HepG2 (cell line): Measurements from ENCODE around the gene CPEB3. TPM values are rescaled to one million over a fixed set of nuclear protein-coding genes. Genes with fewer than 3 reads are reported as not detected.

Source experiments
- BRD4 ChIP-seq: sonication (generic); formaldehyde crosslinking; IDR thresholded peaks from 2 replicates; pipeline ENCODE4 v1.4.0; 2020; ENCODE audit warnings: missing genetic modification reagents
- CBFB ChIP-seq: sonication (generic); formaldehyde crosslinking; IDR thresholded peaks from 2 replicates; pipeline ENCODE4 v1.4.0; 2020; ENCODE audit warnings: missing genetic modification reagents
- ELF3 ChIP-seq: IDR thresholded peaks from 2 replicates; pipeline ENCODE4 v1.6.1; 2016; ENCODE audit warnings: missing genetic modification reagents, missing compliant biosample characterization
- ETV5 ChIP-seq: IDR thresholded peaks from 2 replicates; pipeline ENCODE4 v1.6.1; 2018; ENCODE audit warnings: missing biosample characterization, missing genetic modification reagents, inconsistent platforms, borderline replicate concordance
- GFI1 ChIP-seq: sonication (generic); formaldehyde crosslinking; IDR thresholded peaks from 2 replicates; pipeline ENCODE4 v1.5.0; 2020; ENCODE audit warnings: missing genetic modification reagents, mild to moderate bottlenecking, borderline replicate concordance
- HMG20B ChIP-seq: conservative IDR thresholded peaks from 2 replicates; pipeline ENCODE4 v1.6.1; 2016; ENCODE audit warnings: missing genetic modification reagents, missing compliant biosample characterization
- KAT8 ChIP-seq: IDR thresholded peaks from 2 replicates; pipeline ENCODE4 v1.6.1; 2016; ENCODE audit warnings: missing genetic modification reagents, missing compliant biosample characterization
- KDM4B ChIP-seq: sonication (generic); formaldehyde crosslinking; IDR thresholded peaks from 2 replicates; pipeline ENCODE4 v1.4.0; 2020; ENCODE audit warnings: missing genetic modification reagents
- LCORL ChIP-seq, 2 experiments: fragments of 450-650 bp in 1 of 2; sonication (generic) in 1 of 2; formaldehyde crosslinking in 1 of 2; IDR thresholded peaks; 2 replicates each; pipeline versions ENCODE4 v1.5.0 to v1.6.1; 2017 to 2020; ENCODE audit warnings: antibody characterized with exemption in 1 of 2, missing genetic modification reagents in 1 of 2
- MYNN ChIP-seq: sonication (generic); formaldehyde crosslinking; IDR thresholded peaks from 2 replicates; pipeline ENCODE4 v1.4.0; 2020; ENCODE audit warnings: mild to moderate bottlenecking, low read depth, missing genetic modification reagents
- NKX3-1 ChIP-seq: sonication (generic); formaldehyde crosslinking; IDR thresholded peaks from 2 replicates; pipeline ENCODE4 v1.5.0; 2020; ENCODE audit warnings: missing genetic modification reagents
- SMC3 ChIP-seq: IDR thresholded peaks from 2 replicates; pipeline ENCODE4 v1.6.1; 2011; ENCODE audit warnings: low read length, improper control_type of control experiment
- SMYD3 ChIP-seq: sonication (generic); formaldehyde crosslinking; IDR thresholded peaks from 2 replicates; pipeline ENCODE4 v1.8.1; 2023; ENCODE audit warnings: mild to moderate bottlenecking, missing genetic modification reagents
- SRSF9 ChIP-seq: fragments of 200-400 bp; formaldehyde crosslinking; IDR thresholded peaks from 2 replicates; pipeline ENCODE4 v1.6.1; 2018; ENCODE audit warnings: borderline replicate concordance, mild to moderate bottlenecking, low read depth, low read length; ENCODE audit not compliant: insufficient read depth, poor library complexity, severe bottlenecking
- STAT5B ChIP-seq: sonication (generic); formaldehyde crosslinking; IDR thresholded peaks from 2 replicates; pipeline ENCODE4 v1.4.0; 2020; ENCODE audit warnings: missing genetic modification reagents
- ZMYM3 ChIP-seq: sonication (generic); formaldehyde crosslinking; IDR thresholded peaks from 2 replicates; pipeline ENCODE4 v1.5.1; 2020; ENCODE audit warnings: mild to moderate bottlenecking, missing genetic modification reagents
- ZNF10 ChIP-seq: sonication (generic); formaldehyde crosslinking; IDR thresholded peaks from 2 replicates; pipeline ENCODE4 v1.4.0; 2020; ENCODE audit warnings: mild to moderate bottlenecking, low read depth, missing genetic modification reagents, borderline replicate concordance
- ZNF138 ChIP-seq: sonication (generic); formaldehyde crosslinking; IDR thresholded peaks from 2 replicates; pipeline ENCODE4 v1.5.0; 2020; ENCODE audit warnings: mild to moderate bottlenecking, low read depth, missing genetic modification reagents
- ZNF24 ChIP-seq: fragments of 450-650 bp; IDR thresholded peaks from 2 replicates; pipeline ENCODE4 v1.6.1; 2017; ENCODE audit warnings: antibody characterized with exemption, mild to moderate bottlenecking
- ZNF451 ChIP-seq: sonication (generic); formaldehyde crosslinking; IDR thresholded peaks from 2 replicates; pipeline ENCODE4 v1.5.0; 2020; ENCODE audit warnings: mild to moderate bottlenecking, missing genetic modification reagents
- ZNF850 ChIP-seq: sonication (generic); formaldehyde crosslinking; conservative IDR thresholded peaks from 2 replicates; pipeline ENCODE4 v1.9.0; 2021; ENCODE audit warnings: mild to moderate bottlenecking, missing genetic modification reagents
- polyA plus RNA-seq, 8 experiments: library from polyadenylated mRNA; depleted of rRNA in 3 of 8; stranded (reverse) in 7 of 8; unstranded in 1 of 8; fragments of >200 nt; fragmentation: Illumina TruSeq in 4 of 8; extraction: Trizol in 4 of 8; gene quantifications; 2 replicates each; pipeline versions ENCODE4 v1.2.1 to v1.2.3, GENCODE V29; 2011 to 2016; ENCODE audit warnings: low read depth in 4 of 8, missing spikeins in 1 of 8, mixed read lengths in 1 of 8; ENCODE audit not compliant: insufficient read depth in 1 of 8
- total RNA-seq, 5 experiments: library from RNA; depleted of rRNA; stranded (reverse); fragments of >200 nt; fragmentation: Illumina TruSeq; extraction: Trizol; gene quantifications; 2 replicates each; pipeline ENCODE4 v1.2.3, GENCODE V29; 2016; ENCODE audit warnings: low read depth in 1 of 5
- TF ChIP-seq, protein P1 (sequence below), 2 experiments: fragments of 450-650 bp in 1 of 2; sonication (generic) in 1 of 2; formaldehyde crosslinking; IDR thresholded peaks; 2 replicates each; pipeline versions ENCODE4 v1.5.0 to v1.8.0; 2020 to 2022; ENCODE audit warnings: mild to moderate bottlenecking in 1 of 2, missing genetic modification reagents in 1 of 2
- TF ChIP-seq, protein P2 (sequence below): sonication (generic); formaldehyde crosslinking; IDR thresholded peaks from 2 replicates; pipeline ENCODE4 v1.4.0; 2020; ENCODE audit warnings: missing genetic modification reagents; ENCODE audit errors: not compliant biosample characterization
- TF ChIP-seq, protein P3 (sequence below), 2 experiments: sonication (generic) in 1 of 2; formaldehyde crosslinking in 1 of 2; IDR thresholded peaks; 2 replicates each; pipeline versions ENCODE4 v1.4.0 to v1.6.1; 2016 to 2020; ENCODE audit warnings: borderline replicate concordance in 1 of 2, low read depth in 1 of 2, mild to moderate bottlenecking in 1 of 2, missing genetic modification reagents in 1 of 2

Gene CPEB3
- total and polyA plus RNA-seq, 2 of the 13 experiments (the other 11 are each of a cell fraction or from before 2014, with no cell fraction given) = 0.66 to 0.70 TPM

DNA sequence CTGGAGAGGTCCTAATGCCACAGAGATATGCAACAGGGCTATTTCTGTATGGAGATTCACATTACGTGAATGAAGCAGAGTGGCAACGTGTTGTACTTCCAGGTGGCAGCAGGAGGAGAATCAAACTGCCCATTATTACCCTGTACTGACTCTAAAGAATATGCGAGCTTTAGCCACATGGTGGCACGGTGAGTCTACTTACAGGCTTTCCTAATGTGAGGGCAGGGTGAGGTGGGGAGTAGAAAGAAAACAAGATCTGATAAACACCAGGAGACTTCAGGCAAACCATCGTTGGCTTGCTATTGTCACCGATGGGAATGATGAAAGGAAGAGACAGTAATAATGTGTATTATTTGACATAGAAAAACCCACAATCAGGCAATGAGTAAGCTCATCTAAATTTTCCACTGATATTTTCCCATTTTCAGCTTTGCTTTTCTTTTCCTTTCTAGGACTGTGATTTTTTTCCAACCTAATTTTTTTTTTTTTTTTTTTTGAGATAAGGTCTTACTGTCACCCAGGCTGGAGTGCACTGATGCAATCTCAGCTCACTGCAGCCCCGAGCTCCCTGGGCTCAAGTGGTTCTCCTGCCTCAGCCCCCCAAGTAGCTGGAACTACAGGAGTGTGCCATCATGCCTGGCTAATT is 203.0 kb downstream of the CPEB3 start (continued):
- TF ChIP-seq ZNF451 (CRISPR knock-in tag) (no peak), STAT5B (no peak), ETV5 (CRISPR knock-in tag) (no peak), BRD4 (no peak), ZNF850 (no peak), LCORL (IDR thresholded peaks at IDR 0.05) (no peak), LCORL (CRISPR knock-in tag; IDR thresholded peaks at IDR 0.05) (peak; percentile 76), ZMYM3 (CRISPR knock-in tag) (no peak), HMG20B (no peak), MYNN (CRISPR knock-in tag) (no peak), KAT8 (CRISPR knock-in tag) (0 out of 2 replicates have a peak, but pooled peaks have one; percentile 29), ZNF138 (CRISPR knock-in tag) (no peak), GFI1 (0 out of 2 replicates have a peak, but pooled peaks have one; percentile 29), KDM4B (CRISPR knock-in tag) (no peak), ELF3 (CRISPR knock-in tag) (peak; percentile 53), ZNF10 (CRISPR knock-in tag) (no peak), SRSF9 (no peak), ZNF24 (no peak), CBFB (CRISPR knock-in tag) (no peak), NKX3-1 (CRISPR knock-in tag) (no peak), SMYD3 (CRISPR knock-in tag) (no peak), SMC3 (peak; percentile 99)
- TF ChIP-seq, protein P1, sequence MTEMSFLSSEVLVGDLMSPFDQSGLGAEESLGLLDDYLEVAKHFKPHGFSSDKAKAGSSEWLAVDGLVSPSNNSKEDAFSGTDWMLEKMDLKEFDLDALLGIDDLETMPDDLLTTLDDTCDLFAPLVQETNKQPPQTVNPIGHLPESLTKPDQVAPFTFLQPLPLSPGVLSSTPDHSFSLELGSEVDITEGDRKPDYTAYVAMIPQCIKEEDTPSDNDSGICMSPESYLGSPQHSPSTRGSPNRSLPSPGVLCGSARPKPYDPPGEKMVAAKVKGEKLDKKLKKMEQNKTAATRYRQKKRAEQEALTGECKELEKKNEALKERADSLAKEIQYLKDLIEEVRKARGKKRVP (CRISPR knock-in tag; IDR thresholded peaks at IDR 0.05) = peak in 1 of 2 experiments; percentile 80; a peak in 2 of 4 replicates
- TF ChIP-seq, protein P2, sequence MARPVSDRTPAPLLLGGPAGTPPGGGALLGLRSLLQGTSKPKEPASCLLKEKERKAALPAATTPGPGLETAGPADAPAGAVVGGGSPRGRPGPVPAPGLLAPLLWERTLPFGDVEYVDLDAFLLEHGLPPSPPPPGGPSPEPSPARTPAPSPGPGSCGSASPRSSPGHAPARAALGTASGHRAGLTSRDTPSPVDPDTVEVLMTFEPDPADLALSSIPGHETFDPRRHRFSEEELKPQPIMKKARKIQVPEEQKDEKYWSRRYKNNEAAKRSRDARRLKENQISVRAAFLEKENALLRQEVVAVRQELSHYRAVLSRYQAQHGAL (CRISPR knock-in tag) = no peak
- TF ChIP-seq, protein P3, sequence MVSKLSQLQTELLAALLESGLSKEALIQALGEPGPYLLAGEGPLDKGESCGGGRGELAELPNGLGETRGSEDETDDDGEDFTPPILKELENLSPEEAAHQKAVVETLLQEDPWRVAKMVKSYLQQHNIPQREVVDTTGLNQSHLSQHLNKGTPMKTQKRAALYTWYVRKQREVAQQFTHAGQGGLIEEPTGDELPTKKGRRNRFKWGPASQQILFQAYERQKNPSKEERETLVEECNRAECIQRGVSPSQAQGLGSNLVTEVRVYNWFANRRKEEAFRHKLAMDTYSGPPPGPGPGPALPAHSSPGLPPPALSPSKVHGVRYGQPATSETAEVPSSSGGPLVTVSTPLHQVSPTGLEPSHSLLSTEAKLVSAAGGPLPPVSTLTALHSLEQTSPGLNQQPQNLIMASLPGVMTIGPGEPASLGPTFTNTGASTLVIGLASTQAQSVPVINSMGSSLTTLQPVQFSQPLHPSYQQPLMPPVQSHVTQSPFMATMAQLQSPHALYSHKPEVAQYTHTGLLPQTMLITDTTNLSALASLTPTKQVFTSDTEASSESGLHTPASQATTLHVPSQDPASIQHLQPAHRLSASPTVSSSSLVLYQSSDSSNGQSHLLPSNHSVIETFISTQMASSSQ (IDR thresholded peaks at IDR 0.05; ENCODE audit: low read depth) = no peak
- TF ChIP-seq, protein P3 (CRISPR knock-in tag; IDR thresholded peaks at IDR 0.05; ENCODE audit: borderline replicate concordance) = no peak
